Measurements from ENCODE around the gene SLC11A2.
"Not testable (repeated sequence)": the region's sequence is repeated elsewhere in the genome, so short reads cannot be mapped to it uniquely, and the experiment has no call there.

SLC11A2 gene

GRCh38 chr12:50971946-50972345 lies 54.2 kb downstream of the SLC11A2 start:
- TF ChIP-seq CTCF (IDR thresholded peaks at IDR 0.05; ENCODE audit: low read depth, low read length, missing control alignments) = no peak
- no peak for DNase-seq (ENCODE audit: low read depth)
- H3K4me3 ChIP-seq (ENCODE audit: low read depth, low read length) = no peak overlapping the region

- no peak for TF ChIP-seq CTCF (IDR thresholded peaks at IDR 0.05; ENCODE audit: low read depth, low read length, missing control alignments)
- no peak for DNase-seq (ENCODE audit: low read depth)
- H3K4me3 ChIP-seq (ENCODE audit: low read depth, low read length) = no peak overlapping the region
Measured at GRCh38 chr12:50964432-50964831, 61.8 kb downstream of the SLC11A2 start.

GRCh38 chr12:50961708-50962107 lies 64.5 kb downstream of the SLC11A2 start:
- no peak for TF ChIP-seq CTCF (IDR thresholded peaks at IDR 0.05; ENCODE audit: low read depth, low read length, missing control alignments)
- no peak overlapping the region for H3K4me3 ChIP-seq (ENCODE audit: low read depth, low read length)
- DNase-seq (ENCODE audit: low read depth) = no peak

- no peak overlapping the region for H3K4me3 ChIP-seq (ENCODE audit: low read depth, low read length)
- TF ChIP-seq CTCF (IDR thresholded peaks at IDR 0.05; ENCODE audit: low read depth, low read length, missing control alignments) = no peak
- no peak for DNase-seq (ENCODE audit: low read depth)
Measured at GRCh38 chr12:50960130-50960529, 66.1 kb downstream of the SLC11A2 start.

- H3K4me3 ChIP-seq (ENCODE audit: low read depth, low read length) = no peak overlapping the region
- no peak for TF ChIP-seq CTCF (IDR thresholded peaks at IDR 0.05; ENCODE audit: low read depth, low read length, missing control alignments)
- no peak for DNase-seq (ENCODE audit: low read depth)
Measured at GRCh38 chr12:50955697-50956096, 70.5 kb downstream of the SLC11A2 start.

GRCh38 chr12:50955288-50955687 lies 70.9 kb downstream of the SLC11A2 start:
- no peak overlapping the region for H3K4me3 ChIP-seq (ENCODE audit: low read depth, low read length)
- TF ChIP-seq CTCF (IDR thresholded peaks at IDR 0.05; ENCODE audit: low read depth, low read length, missing control alignments) = no peak
- no peak for DNase-seq (ENCODE audit: low read depth)

GRCh38 chr12:50954789-50955188 lies 71.4 kb downstream of the SLC11A2 start:
- not testable (repeated sequence) for H3K4me3 ChIP-seq (ENCODE audit: low read depth, low read length); DNase-seq (ENCODE audit: low read depth)

GRCh38 chr12:50953047-50953446 lies 73.1 kb downstream of the SLC11A2 start:
- DNase-seq (ENCODE audit: low read depth) = no peak
- no peak overlapping the region for H3K4me3 ChIP-seq (ENCODE audit: low read depth, low read length)
- no peak for TF ChIP-seq CTCF (IDR thresholded peaks at IDR 0.05; ENCODE audit: low read depth, low read length, missing control alignments)
